ENCODE measurements around the gene WDR26.
A peak's percentile ranks its signal among the peaks of the same experiment; 100 is the strongest.
"Not testable (repeated sequence)": the region's sequence is repeated elsewhere in the genome, so short reads cannot be mapped to it uniquely, and the experiment has no call there.

Gene WDR26

DNA sequence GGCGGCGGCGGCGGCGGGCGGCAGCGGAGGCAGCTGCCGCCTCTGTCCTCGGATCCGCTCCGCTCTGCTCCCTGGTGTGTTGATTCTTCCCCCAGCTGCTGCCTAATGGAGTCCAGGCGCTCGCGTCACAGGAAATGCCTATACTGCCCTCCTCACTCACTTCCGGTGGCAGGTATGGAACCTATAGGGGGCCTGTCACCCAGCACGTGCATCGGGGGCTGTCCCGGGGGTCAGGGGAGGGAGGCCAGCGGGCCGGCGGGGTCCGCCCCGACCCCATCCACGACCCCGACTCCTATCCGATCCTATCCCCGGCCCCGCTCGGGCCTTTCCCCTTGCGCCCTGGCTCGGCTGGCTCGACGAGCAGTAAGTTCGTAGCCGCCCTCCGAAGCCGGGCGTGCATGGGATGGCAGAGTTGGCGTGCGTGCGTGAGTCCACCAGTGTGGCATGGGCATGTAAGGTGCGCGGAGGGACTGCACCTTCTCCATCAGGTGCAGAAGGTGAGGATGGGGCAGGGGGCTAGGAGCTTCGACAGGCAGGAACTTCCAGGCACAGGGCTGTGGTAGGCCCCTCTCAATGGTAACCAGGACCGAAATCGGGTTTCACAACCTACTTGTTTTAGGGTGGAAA is at the start of gene WDR26:
Gene WDR26 (minus strand): TSS at position 107 of the 627 bp plus-strand sequence.
- peak in 1 of 2 experiments; percentile 43 for DNase-seq

DNA sequence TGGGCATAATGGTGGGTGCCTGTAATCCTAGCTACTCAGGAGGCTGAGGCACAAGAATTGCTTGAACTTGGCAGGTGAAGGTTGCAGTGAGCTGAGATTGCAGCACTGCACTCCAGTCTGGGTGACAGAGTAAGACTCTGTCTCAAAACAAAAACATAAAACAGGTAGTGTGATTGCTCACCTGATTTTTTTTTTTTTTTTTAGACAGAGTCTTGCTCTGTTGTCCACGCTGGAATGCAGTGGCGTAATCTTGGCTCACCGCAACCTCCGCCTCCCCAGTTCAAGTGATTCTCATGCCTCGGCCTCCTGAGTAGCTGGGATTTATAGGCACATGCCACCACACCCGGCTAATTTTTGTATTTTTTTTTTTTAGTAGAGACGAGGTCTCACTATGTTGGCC is 48.6 kb upstream of the WDR26 start:
- DNase-seq: not testable (repeated sequence)

DNA sequence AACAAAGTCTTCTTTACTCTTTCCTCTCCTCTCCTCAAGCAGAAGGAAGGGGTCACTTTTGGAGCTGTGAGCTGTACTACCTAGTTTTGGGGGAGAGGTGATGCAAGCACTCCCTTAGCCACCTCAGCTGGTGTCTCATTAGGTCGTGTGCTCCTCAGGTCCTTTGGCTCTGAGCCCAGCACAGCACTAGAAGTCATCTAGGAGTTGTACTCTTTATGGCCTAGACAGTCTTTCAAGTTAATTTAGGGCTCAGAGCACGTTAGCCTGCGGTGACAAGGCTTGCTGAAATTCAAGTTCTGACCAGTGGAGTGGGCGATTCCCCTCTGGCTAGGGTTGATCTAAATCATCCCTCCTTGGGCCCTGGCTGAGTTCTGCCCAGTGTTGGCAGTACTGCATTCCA is 48.0 kb upstream of the WDR26 start:
- no peak for DNase-seq

DNA sequence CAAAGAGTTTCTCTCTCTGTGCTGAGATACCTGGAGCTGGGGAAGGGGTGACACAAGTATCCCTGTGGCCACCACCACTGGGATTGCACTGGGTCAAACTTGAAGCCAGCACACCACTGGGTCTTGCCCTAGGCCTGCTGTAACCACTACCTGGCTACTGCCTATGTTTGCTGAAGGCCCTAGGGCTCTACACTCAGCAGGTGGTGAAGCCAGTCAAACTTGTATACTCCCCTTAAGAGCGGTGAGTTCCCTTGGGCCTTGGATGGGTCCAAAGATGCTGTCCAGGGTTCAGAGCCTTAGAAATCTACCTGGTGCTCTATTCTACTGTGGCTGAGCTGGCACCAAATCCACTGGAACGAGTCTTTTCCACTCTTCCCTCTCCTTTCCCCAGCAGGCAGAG is 47.0 kb upstream of the WDR26 start:
- no peak for DNase-seq

DNA sequence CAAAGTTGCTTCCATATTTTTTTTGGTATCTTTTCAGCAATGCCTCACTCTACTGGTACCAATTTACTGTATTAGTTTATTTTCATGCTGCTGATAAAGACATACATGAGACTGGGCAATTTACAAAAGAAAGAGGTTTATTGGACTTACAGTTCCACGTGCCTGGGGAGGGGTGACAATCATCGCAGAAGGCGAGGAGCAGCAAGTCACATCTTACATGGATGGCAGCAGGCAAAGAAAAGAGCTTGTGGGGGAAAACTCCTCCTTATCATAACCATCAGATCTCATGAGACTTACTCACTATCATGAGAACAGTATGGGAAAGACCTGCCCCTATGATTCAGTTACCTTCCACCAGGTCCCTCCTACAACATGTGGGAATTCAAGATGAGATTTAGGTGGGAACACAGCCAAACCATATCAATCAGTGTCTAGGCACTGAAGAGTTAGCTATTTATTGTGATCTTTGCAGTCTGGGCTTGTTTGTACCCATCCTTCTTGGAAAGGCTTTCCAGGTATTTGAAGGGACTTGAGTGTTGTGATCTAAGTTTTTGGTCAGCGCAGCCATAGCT is 46.4 kb upstream of the WDR26 start:
- not testable (repeated sequence) for DNase-seq

DNA sequence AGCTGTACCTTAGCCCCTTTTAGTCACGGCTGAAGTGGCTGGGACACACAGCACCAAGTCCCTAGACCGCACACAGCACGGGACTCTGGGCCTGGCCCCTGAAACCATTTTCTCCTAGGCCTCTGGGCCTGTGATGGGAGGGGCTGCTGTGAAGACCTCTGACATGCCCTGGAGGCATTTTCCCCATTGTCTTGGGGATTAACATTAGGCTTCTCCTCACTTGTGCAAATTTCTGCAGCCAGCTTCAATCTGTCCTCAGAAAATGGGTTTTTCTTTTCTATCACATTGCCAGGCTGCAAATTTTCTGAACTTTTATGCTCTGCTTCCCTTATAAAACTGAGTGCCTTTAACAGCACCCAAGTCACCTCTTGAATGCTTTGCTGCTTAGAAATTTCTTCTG is 45.6 kb upstream of the WDR26 start:
- not testable (repeated sequence) for DNase-seq

DNA sequence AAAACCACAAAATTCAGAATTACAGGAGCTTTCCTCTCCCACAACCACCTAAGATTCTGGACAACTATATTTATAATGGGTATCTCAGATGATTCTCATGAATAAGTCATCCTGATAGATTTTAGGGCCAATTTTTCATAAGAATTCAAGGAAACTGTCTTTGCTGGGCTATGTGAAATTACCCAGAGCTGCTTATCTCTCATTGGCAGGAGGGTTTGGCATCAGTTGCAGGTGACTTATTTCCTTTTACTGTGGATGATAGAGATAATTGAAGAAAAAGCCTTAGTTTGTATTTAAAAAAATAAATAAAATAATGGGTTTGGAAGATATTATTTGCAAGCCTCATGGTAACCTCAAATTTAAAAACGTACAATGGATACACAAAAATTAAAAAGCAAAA is 38.2 kb upstream of the WDR26 start:
- DNase-seq: no peak

DNA sequence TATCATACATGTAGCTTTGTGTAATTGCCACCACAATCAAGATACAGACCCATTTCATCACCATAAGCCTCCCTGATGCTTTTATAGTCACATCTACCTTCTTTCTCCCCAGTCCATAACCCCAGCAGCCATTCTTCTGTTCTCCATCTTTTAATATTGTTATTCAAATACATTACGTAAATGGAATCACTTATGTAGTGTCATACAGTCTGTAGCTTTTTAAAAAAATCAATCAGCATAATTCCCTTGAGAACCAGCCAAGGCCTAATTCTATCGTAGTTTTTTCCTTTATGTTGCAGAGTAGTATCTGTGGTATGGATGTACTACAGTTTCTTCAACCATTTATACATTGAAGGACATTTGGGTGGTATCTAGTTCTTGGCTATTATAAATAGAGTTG is 31.6 kb upstream of the WDR26 start:
- no peak for DNase-seq

DNA sequence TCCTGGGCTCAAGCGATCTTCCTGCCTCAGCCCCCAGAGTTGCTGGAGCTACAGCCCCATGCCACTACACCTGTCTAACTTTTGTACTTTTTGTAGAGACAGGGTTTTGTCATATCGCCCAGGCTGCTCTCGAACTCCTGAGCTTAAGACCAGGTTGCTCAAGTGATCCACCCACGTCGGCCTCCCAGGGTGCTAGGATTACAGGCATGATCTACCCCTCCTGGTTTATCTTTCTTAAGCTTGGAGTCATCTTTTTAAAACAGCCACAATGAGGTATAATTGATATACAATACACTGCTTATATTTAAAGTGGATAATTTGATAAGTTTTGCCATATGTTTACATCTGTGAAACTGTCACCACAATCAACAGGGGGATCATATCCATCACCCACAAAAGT is 25.4 kb upstream of the WDR26 start:
- DNase-seq: no peak

DNA sequence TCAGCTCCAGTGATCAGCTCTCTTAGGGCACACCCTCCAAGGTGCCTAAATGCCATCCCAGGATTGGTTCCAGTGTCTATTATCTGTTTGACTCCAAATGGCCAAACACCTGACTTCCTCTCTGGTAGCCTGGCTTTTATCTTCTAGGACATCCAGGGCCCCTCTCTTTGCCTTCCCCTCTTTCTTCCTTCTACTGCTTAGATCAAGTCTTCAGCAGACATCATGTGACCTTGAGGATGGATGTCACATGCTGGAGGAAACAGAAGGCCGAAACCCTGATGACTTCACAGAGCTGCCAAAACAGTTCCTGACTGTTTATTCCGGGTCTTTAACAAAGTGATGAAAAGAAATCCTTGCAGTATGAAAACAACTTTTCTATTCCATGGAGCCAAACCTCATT is 24.4 kb upstream of the WDR26 start:
- DNase-seq: no peak

DNA sequence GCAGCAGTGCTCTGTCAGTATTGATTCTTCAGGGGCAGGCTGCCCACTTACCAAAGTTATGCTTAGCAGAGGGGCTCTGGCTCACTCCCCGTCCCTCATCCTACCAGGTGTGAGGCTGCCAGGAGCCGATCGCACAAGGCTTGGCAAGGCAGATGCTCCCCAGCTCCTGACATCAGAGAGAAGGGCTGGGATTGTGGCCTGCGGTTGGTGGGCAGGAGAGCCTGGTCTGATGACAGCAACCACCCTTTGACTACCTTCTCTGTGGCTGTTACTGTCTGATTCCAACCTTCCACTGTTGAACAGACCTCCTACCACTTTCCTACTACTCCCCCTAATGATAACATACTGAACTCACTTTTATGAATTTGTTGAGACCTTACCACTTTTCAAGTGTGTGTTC is 23.7 kb upstream of the WDR26 start:
- DNase-seq: no peak

DNA sequence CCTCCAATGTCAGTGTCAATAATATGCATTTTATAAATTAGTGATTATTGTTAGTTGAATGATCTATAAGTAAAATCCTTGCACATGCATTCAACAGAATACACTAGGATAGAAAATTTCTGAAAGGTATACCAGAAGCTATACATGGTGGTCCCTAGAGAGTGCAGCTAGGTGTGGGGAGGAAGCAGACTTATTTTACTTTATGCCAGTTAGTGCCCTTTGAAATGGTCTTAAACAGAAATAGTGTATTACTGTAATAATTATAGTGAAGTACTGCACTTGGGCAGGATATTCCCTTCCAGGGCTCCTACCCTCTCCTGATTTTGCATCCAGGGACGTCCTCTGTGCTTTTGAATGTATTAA is 23.2 kb upstream of the WDR26 start:
- no peak for DNase-seq

DNA sequence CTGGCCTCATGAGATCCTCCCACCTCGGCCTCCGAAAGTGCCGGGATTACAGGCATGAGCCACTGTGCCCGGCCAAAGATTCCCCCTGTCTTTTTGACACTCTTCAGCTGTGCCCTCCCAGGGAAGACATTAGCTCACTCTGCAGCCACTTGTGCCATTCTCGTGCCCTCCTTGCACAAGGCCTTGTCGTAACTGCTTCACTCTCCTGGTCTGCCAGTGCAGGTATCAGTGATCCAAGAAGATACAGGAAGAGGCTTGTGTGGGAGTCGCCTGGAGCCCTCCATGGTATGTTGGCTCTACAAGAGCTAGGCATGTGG is 22.0 kb upstream of the WDR26 start:
- no peak for DNase-seq

DNA sequence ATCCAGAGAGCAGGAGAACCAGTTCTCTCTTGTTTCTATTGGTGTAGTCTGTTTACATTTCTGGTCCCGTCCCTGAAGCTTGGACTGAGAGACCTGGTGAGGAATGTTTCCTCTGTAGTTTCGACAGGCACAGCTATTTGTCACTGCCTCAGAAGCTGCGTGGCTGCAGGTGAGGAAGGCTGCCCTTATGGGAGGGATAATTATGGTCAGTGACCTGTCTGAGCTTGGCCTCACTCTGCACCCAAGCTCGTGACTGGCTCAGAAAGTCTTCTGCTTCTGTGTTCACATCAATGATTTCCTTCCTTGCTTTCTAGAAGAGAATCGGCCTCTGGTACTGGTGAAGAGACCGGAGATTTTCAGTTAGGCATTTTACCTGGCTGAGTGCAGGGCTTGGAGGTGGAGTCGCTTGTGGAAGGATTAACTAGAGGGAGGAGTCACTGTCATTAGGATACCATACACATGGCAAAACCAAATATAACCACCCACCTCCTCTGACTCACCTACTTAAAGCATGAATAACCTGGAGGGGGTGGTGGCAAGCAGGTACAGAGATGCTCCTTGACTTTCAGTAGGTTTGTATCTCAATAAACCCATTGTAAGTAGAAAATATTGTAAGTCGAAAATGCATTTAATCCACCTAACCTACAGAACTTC is 19.9 kb upstream of the WDR26 start:
- no peak for DNase-seq

DNA sequence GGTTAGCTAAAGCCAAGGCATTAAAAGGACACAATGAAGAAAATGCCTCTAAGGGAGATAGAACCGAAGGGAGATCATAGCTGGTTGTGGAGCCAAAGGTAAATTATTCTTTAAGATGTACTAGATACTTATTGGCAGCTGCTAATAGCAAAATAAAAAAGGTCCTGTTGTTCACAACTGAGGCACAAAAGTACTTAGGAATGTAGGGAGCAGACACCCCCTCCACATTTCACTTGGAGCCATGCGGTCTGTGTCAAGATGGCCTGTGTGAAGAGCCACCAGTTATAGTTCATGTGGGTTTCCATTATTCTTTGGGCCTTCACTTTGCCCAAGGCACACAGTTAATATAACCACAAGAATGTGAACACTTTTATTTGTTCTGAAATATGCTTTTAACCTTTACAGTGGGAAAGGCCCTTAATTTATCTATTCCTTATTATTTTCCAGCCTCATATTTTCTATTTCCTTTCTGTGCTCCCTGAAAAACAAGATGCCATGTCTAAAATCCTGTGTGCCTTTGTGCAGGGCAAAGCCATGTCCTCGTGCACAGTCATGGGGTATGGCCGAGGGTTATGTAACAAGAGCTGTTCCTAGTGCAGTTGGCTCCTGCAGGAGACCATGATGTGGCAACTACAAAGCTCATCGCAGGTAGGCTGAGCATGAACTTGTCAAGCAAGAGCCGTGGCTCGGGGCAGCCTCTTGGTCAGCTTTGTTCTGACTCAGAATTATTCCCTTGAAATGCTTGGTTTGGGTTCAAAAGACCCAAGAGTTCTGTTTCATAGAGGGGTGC is 16.2 kb upstream of the WDR26 start:
- DNase-seq: no peak

DNA sequence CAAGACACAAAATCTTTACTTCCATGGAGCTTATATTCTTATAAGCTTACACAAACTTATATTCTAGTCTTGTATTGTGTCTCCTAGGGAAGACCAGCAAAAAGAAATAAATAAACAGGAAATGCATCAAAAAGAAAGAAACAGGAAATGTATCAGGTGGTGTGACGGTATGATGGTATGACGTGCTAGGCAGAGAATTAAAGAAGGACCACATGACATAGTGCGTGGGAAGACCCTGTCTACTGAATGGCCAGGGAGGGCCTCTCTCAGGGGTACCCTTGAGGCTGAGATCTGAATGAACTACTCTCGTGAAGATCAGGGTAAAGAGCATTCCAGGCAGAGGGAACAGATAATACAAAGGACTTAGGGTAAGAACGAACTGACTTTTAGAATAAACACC is 15.6 kb upstream of the WDR26 start:
- DNase-seq: no peak

DNA sequence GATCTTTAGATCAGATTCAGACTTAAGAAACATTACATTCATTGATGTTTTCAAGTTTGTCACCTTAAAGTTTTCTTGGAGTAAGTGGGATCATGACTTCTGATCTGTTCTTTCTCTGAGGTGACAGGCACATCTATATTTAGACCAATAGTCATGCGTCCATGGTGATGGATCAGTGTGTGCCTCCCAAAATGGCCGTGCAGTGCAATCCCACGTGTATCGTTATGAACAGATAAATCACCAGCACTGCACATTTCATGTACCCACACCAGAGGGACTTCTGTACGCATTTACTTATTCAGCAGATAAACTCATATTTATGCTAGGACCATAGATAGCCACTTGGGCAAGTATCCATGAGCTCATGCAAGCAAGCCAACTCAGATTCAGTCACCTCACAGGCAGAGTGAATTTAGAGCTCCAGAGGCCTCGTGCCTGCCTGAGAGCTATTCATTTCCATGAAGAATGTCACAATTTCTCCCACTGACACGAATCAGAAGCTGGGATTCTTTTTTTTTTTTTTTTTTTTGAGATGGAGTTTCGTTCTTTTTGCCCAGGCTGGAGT is 13.9 kb upstream of the WDR26 start:
- DNase-seq: no peak

DNA sequence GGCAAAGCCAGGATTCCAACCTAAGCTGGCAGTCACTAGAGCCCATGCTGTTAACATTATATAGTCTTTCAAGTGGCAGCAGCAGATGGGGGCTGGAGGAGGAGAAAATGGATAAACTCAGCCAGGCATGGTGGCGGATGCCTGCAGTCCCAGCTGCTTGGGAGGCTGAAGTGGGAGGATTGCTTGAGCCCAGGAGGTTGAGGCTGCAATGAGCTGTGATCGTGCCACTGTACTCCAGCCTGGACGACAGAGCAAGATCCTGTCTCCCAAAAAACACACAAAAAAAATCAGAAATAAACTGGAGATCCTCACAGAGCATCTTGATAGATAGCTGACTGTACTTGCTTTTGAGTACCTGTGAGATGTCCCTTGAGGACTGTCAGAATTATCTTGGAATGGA is 13.4 kb upstream of the WDR26 start:
- no peak for DNase-seq

DNA sequence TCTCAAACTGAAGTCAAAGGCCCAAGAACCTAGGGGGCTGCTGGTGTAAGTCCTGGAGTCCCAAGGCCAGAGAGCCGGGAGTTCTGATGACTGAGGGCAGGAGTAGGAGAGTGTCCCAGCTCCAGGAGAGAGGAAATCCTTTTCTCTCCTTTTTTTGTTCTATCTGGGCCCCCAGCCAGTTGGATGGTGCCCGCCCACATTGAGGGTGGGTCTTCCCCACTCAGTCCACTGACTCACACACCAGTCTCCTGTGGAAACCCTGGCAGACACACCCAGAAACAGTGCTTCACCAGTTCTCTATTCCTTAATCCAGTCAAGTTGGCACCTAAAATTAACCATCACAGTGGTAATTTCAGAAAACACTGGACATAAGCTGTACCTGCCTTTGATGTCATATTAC is 12.7 kb upstream of the WDR26 start:
- DNase-seq: no peak

DNA sequence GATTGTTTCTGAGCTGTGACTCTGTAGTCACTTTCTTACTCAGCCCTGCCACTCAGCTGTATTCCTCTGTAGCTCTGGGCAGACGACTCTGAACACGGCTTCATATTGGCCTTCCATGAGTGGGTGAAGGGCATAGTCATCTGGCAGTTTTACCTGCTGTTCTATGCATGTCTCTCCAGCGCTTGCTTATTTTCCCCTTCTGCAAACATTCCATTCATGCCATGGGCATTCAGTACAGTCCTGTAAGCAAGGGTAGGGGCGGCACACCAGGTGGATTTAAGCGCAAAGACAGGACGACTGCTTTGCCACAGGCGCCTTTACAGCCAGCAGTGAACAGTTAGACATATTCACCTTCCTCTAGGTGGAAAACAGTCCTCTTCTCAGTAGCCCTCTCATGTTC is 4.4 kb upstream of the WDR26 start:
- DNase-seq: no peak

DNA sequence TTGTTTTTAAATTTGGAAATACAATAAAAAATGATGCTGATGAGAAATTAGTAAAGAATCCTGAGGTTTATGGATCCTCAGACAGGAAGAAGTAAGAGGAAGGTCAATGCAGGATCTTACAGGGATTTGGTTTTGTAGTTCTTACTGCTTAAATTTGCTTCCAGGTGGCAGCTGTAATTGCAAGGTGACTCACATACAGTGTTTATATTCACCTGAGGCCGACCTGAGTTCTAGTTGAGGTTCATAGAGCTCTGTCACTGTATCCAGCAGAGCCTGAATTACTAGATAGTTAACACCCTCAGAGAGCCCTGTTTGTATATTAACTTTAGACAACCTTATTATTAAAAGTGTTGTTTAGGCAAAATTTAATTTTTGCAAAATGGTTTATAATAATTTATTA is 1.4 kb upstream of the WDR26 start:
- no peak for DNase-seq

DNA sequence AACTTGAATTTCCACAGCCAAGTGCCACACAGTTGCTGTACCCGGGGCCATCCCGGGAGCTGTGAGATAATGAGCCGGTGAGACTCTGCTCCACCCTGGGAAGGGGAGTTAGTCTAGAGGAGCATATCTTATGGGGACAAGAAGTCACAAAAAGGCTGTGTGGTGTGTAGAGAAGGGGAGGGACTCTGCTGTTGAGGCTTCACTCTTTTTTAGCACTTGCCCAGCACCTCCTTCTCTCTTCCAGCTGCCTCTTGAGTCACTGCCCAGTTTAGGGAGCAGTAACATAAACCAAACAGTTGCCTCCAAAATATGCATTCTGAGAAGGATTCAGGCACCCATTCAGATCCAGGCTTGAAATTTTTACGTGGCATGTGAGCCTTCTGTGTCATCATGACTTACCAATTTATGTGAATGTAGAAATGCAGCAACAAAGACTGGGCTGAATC is 744 bp upstream of the WDR26 start:
- DNase-seq: no peak

All from cerebellar nuclear complex (tissue), 1 donor.